Measurements from ENCODE around the gene WWTR1.

- TF ChIP-seq REST (IDR thresholded peaks at IDR 0.05; ENCODE audit: insufficient replicate concordance, low read depth) (no peak), CTCF (IDR thresholded peaks at IDR 0.05; ENCODE audit: insufficient read depth, low read length) (no peak), POLR2AphosphoS5 (IDR thresholded peaks at IDR 0.05; ENCODE audit: low read depth) (no peak), SPI1 (IDR thresholded peaks at IDR 0.05; ENCODE audit: borderline replicate concordance, low read depth) (no peak), GABPA (IDR thresholded peaks at IDR 0.05; ENCODE audit: low read depth) (no peak)
These were observed 38.7 kb downstream of the WWTR1 start for GRCh38 chr3:149619136-149619535.

Measured in HL-60 (cell line).